Panc1 (cell line): Measurements from ENCODE around the gene ALG1. TPM values are rescaled to one million over a fixed set of nuclear protein-coding genes. Genes with fewer than 3 reads are reported as not detected.
"Not testable (repeated sequence)": the region's sequence is repeated elsewhere in the genome, so short reads cannot be mapped to it uniquely, and the experiment has no call there.

Experiments used
- ATAC-seq: fragments of 200-7000 bp; cut with Tn5 transposase; 2 replicates; pipeline ENCODE4 v1.9.1; 2020; ENCODE audit warnings: mild to moderate bottlenecking, moderate library complexity
- BruUV-seq: library from RNA; stranded (reverse); fragments of 400-500 nt; replicated peaks from 2 replicates; lab custom pipeline; 2021; lab: Mats Ljungman, UMichigan
- CTCF ChIA-PET: fragments of 300-600 bp; sonication (Branson Sonifier 250); formaldehyde crosslinking; loops from one replicate; lab custom pipeline; 2022; ENCODE audit warnings: antibody characterized with exemption; lab: Charles Lee
- POLR2A ChIA-PET: fragments of 300-600 bp; sonication (Branson Sonifier 250); formaldehyde crosslinking; loops from one replicate; lab custom pipeline; 2022; ENCODE audit warnings: antibody characterized with exemption; lab: Charles Lee
- DNase-seq: peaks from one replicate; pipeline ENCODE4 v3.0.0-alpha.2; 2010; ENCODE audit warnings: low read depth, low spot score
- H3K27ac ChIP-seq: 2 replicates; pipeline ENCODE4 v1.5.1; 2011; ENCODE audit warnings: mild to moderate bottlenecking, low read length, inconsistent platforms
- H3K27me3 ChIP-seq: fragments of 200-500 bp; sonication (Bioruptor generic); 2 replicates; pipeline ENCODE4 v1.6.0; 2014; ENCODE audit warnings: low read length, inconsistent platforms; ENCODE audit not compliant: control insufficient read depth, insufficient read depth
- H3K36me3 ChIP-seq: fragments of 200-500 bp; sonication (Bioruptor generic); 2 replicates; pipeline ENCODE4 v1.5.1; 2014; ENCODE audit warnings: inconsistent platforms, mild to moderate bottlenecking, low read length, moderate library complexity; ENCODE audit not compliant: control insufficient read depth, insufficient read depth
- H3K4me1 ChIP-seq: 2 replicates; pipeline ENCODE4 v1.5.1; 2011; ENCODE audit warnings: inconsistent platforms, mild to moderate bottlenecking, low read length, moderate library complexity; ENCODE audit not compliant: control insufficient read depth, insufficient read depth
- H3K4me3 ChIP-seq, 2 experiments: 2 replicates each; pipeline ENCODE4 v1.5.1; 2011 to 2012; ENCODE audit warnings: low read depth in 2 of 2, low read length in 2 of 2, mild to moderate bottlenecking in 2 of 2, inconsistent platforms in 1 of 2, moderate library complexity in 1 of 2
- H3K9me3 ChIP-seq: fragments of 200-500 bp; sonication (Bioruptor generic); 2 replicates; pipeline ENCODE4 v1.5.1; 2014; ENCODE audit warnings: low read depth, mild to moderate bottlenecking, inconsistent platforms, low read length, moderate library complexity; ENCODE audit not compliant: control insufficient read depth, insufficient read depth
- CTCF ChIP-seq: fragments of 450-650 bp; IDR thresholded peaks from 2 replicates; pipeline ENCODE4 v1.5.1; 2017; ENCODE audit warnings: mild to moderate bottlenecking
- POLR2AphosphoS5 ChIP-seq: IDR thresholded peaks from 2 replicates; pipeline ENCODE4 v1.6.1; 2012; ENCODE audit warnings: mild to moderate bottlenecking, low read depth, low read length, moderate library complexity
- SIN3A ChIP-seq: IDR thresholded peaks from 2 replicates; pipeline ENCODE4 v1.6.1; 2012; ENCODE audit warnings: low read depth, mild to moderate bottlenecking, low read length, moderate library complexity, borderline replicate concordance; ENCODE audit not compliant: insufficient read depth
- TCF7L2 ChIP-seq: IDR thresholded peaks from 2 replicates; pipeline ENCODE4 v1.6.1; 2011; ENCODE audit warnings: mild to moderate bottlenecking, low read depth, low read length, inconsistent platforms
- in situ Hi-C: cut with HindIII; loops from 2 replicates; pipeline ENCODE4 v1.10.0; 2016; ENCODE audit warnings: low sequenced_read_pairs, low pct_unique_long_range_greater_than_20kb
- intact Hi-C: fragments of 100-400 bp; cut with micrococcal nuclease; formaldehyde crosslinking; loops from one replicate; pipeline ENCODE4 v1.10.0; 2022; ENCODE audit not compliant: unreplicated experiment
- total RNA-seq: library from RNA; stranded (reverse); gene quantifications from one replicate; pipeline ENCODE4 v1.2.1, GENCODE V29; 2021; ENCODE audit not compliant: unreplicated experiment
- TF ChIP-seq, protein P1 (sequence below), 2 experiments: IDR thresholded peaks; 2 replicates each; pipeline ENCODE4 v1.6.1; 2011 to 2012; ENCODE audit warnings: low read depth in 2 of 2, control low read depth in 1 of 2, low read length in 1 of 2, mild to moderate bottlenecking in 1 of 2, moderate library complexity in 1 of 2; ENCODE audit not compliant: insufficient read depth in 1 of 2

The ALG1 gene
- total RNA-seq, 1 experiment from 2014 or later = 46.6 TPM

GRCh38 chr16:5072334-5073278 is 963 bp downstream of the ALG1 start:
- Histone ChIP-seq H3K9me3 (no peaks in the 10 kb centered on the region), H3K4me1 (peaks cover 5% of the 10 kb centered on the region; the same call in 1 of the 2 replicates), H3K27ac (peak overlapping the region; percentile 91), H3K27me3 (no peaks in the 10 kb centered on the region), H3K4me3 (peak overlapping the region; percentile 81), H3K36me3 (peaks cover 2% of the 10 kb centered on the region)
- ATAC-seq (no peak; the same call in none of the 2 replicates), DNase-seq (no peak)
- in situ Hi-C loops = no loop called here
- TF ChIP-seq POLR2AphosphoS5 (no peak), CTCF (no peak), SIN3A (no peak), TCF7L2 (no peak)
- TF ChIP-seq, protein P1, sequence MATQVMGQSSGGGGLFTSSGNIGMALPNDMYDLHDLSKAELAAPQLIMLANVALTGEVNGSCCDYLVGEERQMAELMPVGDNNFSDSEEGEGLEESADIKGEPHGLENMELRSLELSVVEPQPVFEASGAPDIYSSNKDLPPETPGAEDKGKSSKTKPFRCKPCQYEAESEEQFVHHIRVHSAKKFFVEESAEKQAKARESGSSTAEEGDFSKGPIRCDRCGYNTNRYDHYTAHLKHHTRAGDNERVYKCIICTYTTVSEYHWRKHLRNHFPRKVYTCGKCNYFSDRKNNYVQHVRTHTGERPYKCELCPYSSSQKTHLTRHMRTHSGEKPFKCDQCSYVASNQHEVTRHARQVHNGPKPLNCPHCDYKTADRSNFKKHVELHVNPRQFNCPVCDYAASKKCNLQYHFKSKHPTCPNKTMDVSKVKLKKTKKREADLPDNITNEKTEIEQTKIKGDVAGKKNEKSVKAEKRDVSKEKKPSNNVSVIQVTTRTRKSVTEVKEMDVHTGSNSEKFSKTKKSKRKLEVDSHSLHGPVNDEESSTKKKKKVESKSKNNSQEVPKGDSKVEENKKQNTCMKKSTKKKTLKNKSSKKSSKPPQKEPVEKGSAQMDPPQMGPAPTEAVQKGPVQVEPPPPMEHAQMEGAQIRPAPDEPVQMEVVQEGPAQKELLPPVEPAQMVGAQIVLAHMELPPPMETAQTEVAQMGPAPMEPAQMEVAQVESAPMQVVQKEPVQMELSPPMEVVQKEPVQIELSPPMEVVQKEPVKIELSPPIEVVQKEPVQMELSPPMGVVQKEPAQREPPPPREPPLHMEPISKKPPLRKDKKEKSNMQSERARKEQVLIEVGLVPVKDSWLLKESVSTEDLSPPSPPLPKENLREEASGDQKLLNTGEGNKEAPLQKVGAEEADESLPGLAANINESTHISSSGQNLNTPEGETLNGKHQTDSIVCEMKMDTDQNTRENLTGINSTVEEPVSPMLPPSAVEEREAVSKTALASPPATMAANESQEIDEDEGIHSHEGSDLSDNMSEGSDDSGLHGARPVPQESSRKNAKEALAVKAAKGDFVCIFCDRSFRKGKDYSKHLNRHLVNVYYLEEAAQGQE (IDR thresholded peaks at IDR 0.05; ENCODE audit: insufficient read depth in 1 of 2, low read depth in 2 of 2, low read length in 1 of 2) = no peak
- ChIA-PET CTCF (interaction anchor here (0.6 kb wide), 1 partner anchor 116 kb away, joined by 3 read pairs; no protein-coding TSS in a partner anchor), POLR2A (no interaction called here)
- TSS peak; percentile 63 for BruUV-seq
- intact Hi-C loops = no loop called here

DNA sequence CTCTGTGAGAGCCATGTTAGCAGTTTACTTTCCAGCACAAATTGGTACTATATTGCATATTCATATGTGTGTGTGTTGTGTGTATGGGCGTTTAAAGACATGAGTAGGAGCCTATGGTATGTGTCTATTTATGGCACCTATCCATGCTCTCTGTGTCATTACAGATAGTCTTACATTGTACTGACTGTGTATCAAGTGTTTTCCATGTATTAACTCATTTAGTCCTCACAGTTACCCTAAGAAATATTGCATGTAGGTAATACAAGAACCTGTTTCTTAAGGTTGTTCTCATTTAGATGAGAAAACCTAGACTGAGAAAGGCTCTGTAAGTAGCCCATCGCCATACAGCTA is 1.6 kb downstream of the ALG1 start:
- Histone ChIP-seq H3K4me1 (peaks cover 5% of the 10 kb centered on the region; the same call in 1 of the 2 replicates), H3K36me3 (peaks cover 2% of the 10 kb centered on the region), H3K27ac (no peak overlapping the region), H3K27me3 (no peaks in the 10 kb centered on the region), H3K9me3 (no peaks in the 10 kb centered on the region), H3K4me3 (no peak overlapping the region)
- intact Hi-C loops = no loop called here
- POLR2A ChIA-PET = no interaction called here
- DNase-seq (no peak), ATAC-seq (no peak)
- in situ Hi-C loops = no loop called here
- TF ChIP-seq CTCF (no peak), SIN3A (no peak), TCF7L2 (no peak), POLR2AphosphoS5 (no peak)
- TF ChIP-seq, protein P1 (IDR thresholded peaks at IDR 0.05; ENCODE audit: insufficient read depth in 1 of 2, low read depth in 2 of 2, low read length in 1 of 2) = no peak
- CTCF ChIA-PET = no interaction called here
- no TSS peak for BruUV-seq

DNA sequence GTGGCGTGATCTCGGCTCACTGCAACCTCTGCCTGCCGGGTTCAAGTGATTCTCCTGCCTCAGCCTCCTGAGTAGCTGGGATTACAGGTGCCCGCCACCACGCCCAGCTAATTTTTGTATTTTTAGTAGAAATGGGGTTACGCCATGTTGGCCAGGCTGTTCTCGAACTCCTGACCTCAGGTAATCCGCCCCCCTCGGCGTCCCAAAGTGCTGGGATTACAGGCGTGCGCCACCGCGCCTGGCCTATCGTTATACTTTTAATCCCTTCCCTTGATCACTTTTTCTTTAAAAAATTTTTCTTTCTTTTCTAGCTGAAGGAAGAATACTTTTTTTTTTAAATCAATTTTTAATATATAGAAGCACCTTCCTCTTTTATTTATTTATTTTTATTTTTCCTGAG is 2.1 kb downstream of the ALG1 start:
- H3K27me3 ChIP-seq, DNase-seq, H3K4me1 ChIP-seq, H3K9me3 ChIP-seq, CTCF ChIA-PET, intact Hi-C loops, ATAC-seq, H3K36me3 ChIP-seq, in situ Hi-C loops, BruUV-seq, H3K27ac ChIP-seq, H3K4me3 ChIP-seq, POLR2A ChIA-PET: not testable (repeated sequence)
